Esophagus squamous epithelium (tissue), 5 donors: ENCODE measurements around the gene NUP50. TPM values are rescaled to one million over a fixed set of nuclear protein-coding genes. Genes with fewer than 3 reads are reported as not detected.

Experiments used
- DNase-seq: peaks from one replicate; lab custom pipeline; 2025; lab: John Stamatoyannopoulos, UW
- H3K27ac ChIP-seq, 4 donors: fragments of 200-600 bp; sonication (generic); one replicate each; pipeline ENCODE4 v1.5.1; 2016 to 2019; ENCODE audit warnings: mild to moderate bottlenecking in 1 of 4
- H3K27me3 ChIP-seq, 4 donors: fragments of 200-600 bp; sonication (generic); 1 replicate in 3 of 4; 2 replicates in 1 of 4; pipeline versions ENCODE4 v1.5.1 to v1.6.0; 2017 to 2021; ENCODE audit warnings: antibody characterized with exemption in 1 of 4
- H3K36me3 ChIP-seq, 3 donors: fragments of 200-600 bp; sonication (generic); one replicate each; pipeline ENCODE4 v1.5.1; 2016 to 2019
- H3K4me1 ChIP-seq, 3 donors: fragments of 200-600 bp; sonication (generic); one replicate each; pipeline ENCODE4 v1.5.1; 2017 to 2019
- H3K4me3 ChIP-seq, 4 donors: fragments of 200-600 bp; sonication (generic); 1 replicate in 3 of 4; 2 replicates in 1 of 4; pipeline ENCODE4 v1.5.1; 2016 to 2019; ENCODE audit warnings: mild to moderate bottlenecking in 2 of 4, moderate library complexity in 1 of 4
- H3K9me3 ChIP-seq, 3 donors: fragments of 200-600 bp; sonication (generic); one replicate each; pipeline ENCODE4 v1.5.1; 2016 to 2019
- CTCF ChIP-seq, 6 experiments: fragments of 450-650 bp in 4 of 6; fragments of 200-600 bp in 2 of 6; sonication (generic) in 2 of 6; IDR thresholded peaks; one replicate each; pipeline ENCODE4 v1.5.1; 2016 to 2019; ENCODE audit warnings: antibody characterized with exemption in 6 of 6, mild to moderate bottlenecking in 4 of 6, moderate library complexity in 4 of 6
- POLR2A ChIP-seq, 4 donors: fragments of 450-650 bp; IDR thresholded peaks; one replicate each; pipeline ENCODE4 v1.6.1; 2017; ENCODE audit warnings: antibody characterized with exemption in 4 of 4, mild to moderate bottlenecking in 4 of 4, moderate library complexity in 3 of 4
- WGBS, 2 donors: methylation state at CpG; one replicate each; pipeline ENCODE4 v1.1.5; 2018; 5-methylcytosine and 5-hydroxymethylcytosine counted together
- intact Hi-C: fragments of 100-400 bp; cut with DNase I; formaldehyde crosslinking; loops from one replicate; pipeline ENCODE4 v1.15.0; 2022
- total RNA-seq, 4 donors: library from RNA; depleted of rRNA; stranded (reverse); fragments of >200 nt; gene quantifications; one replicate each; pipeline ENCODE4 v1.1.0, GENCODE V29; 2016
- donor health status: DM: yes; HTN: yes; CAD: no.

The NUP50 gene
- total RNA-seq, 4 donors from 2014 or later, result 53.7 to 96.4 (median 59.9) TPM

GRCh38 chr22:45207981-45208664 is 44.4 kb downstream of the NUP50 start:
- no peak for TF ChIP-seq CTCF (IDR thresholded peaks at IDR 0.05)
- no peak for TF ChIP-seq POLR2A (IDR thresholded peaks at IDR 0.05)
- peaks cover 0 to 58% (median 19%) of the 10 kb centered on the region in 3 donors for H3K36me3 ChIP-seq
- H3K9me3 ChIP-seq, result no peaks in the 10 kb centered on the region
- peaks cover 20 to 57% (median 38%) of the 10 kb centered on the region in 3 donors for H3K4me1 ChIP-seq
- no peak overlapping the region for H3K4me3 ChIP-seq
- no peak for DNase-seq
- 66 to 72% methylated on average over 11 to 18 of the region's 24 CpGs for WGBS, 2 donors
- H3K27me3 ChIP-seq, result no peaks in the 10 kb centered on the region
- intact Hi-C loops, result no loop called here
- H3K27ac ChIP-seq, result peak overlapping the region in 1 of 4 donors; percentile 5

GRCh38 chr22:45208696-45208992 is 44.9 kb downstream of the NUP50 start:
- intact Hi-C loops, result no loop called here
- no peaks in the 10 kb centered on the region for H3K27me3 ChIP-seq
- peaks cover 24 to 62% (median 43%) of the 10 kb centered on the region in 3 donors for H3K4me1 ChIP-seq
- no peak for TF ChIP-seq POLR2A (IDR thresholded peaks at IDR 0.05)
- TF ChIP-seq CTCF (IDR thresholded peaks at IDR 0.05), result no peak
- WGBS, 2 donors, result 65 to 71% methylated on average over 6 to 10 of the region's 10 CpGs
- no peaks in the 10 kb centered on the region for H3K9me3 ChIP-seq
- no peak overlapping the region for H3K4me3 ChIP-seq
- peak overlapping the region in 1 of 4 donors; percentile 5 for H3K27ac ChIP-seq
- DNase-seq, result no peak
- H3K36me3 ChIP-seq, result peaks cover 0 to 53% (median 14%) of the 10 kb centered on the region in 3 donors

GRCh38 chr22:45208993-45209838 is 45.5 kb downstream of the NUP50 start:
- no peak for DNase-seq
- Histone ChIP-seq H3K27me3 (no peaks in the 10 kb centered on the region), H3K4me3 (no peak overlapping the region), H3K9me3 (no peaks in the 10 kb centered on the region), H3K36me3 (peaks cover 0 to 47% (median 14%) of the 10 kb centered on the region in 3 donors), H3K4me1 (peaks cover 24 to 66% (median 45%) of the 10 kb centered on the region in 3 donors), H3K27ac (peak overlapping the region in 2 of 4 donors; percentile 5 to 32)
- intact Hi-C loops, result no loop called here
- 65 to 66% methylated on average over 11 of the region's 29 CpGs for WGBS, 2 donors
- TF ChIP-seq CTCF (IDR thresholded peaks at IDR 0.05) (peak in 5 of 6 experiments; percentile 23 to 66 (median 57)), POLR2A (IDR thresholded peaks at IDR 0.05) (no peak)

- Histone ChIP-seq H3K4me1 (peaks cover 24 to 66% (median 45%) of the 10 kb centered on the region in 3 donors), H3K9me3 (no peaks in the 10 kb centered on the region), H3K4me3 (no peak overlapping the region), H3K27ac (peak overlapping the region in 1 of 4 donors; percentile 5), H3K36me3 (peaks cover 0 to 38% (median 6%) of the 10 kb centered on the region in 3 donors), H3K27me3 (no peaks in the 10 kb centered on the region)
- no peak for DNase-seq
- no peak for TF ChIP-seq CTCF (IDR thresholded peaks at IDR 0.05)
- TF ChIP-seq POLR2A (IDR thresholded peaks at IDR 0.05), result no peak
- intact Hi-C loops, result no loop called here
- WGBS, 2 donors, result no CpG with 5 or more reads among the region's 7 CpGs
These were observed 46.4 kb downstream of the NUP50 start for GRCh38 chr22:45210174-45210573.

- 76 to 85% methylated on average over 7 to 11 of the region's 11 CpGs for WGBS, 2 donors
- peaks cover 0 to 34% (median 2%) of the 10 kb centered on the region in 3 donors for H3K36me3 ChIP-seq
- intact Hi-C loops, result no loop called here
These were observed 46.9 kb downstream of the NUP50 start for GRCh38 chr22:45210577-45210976.

More at GRCh38 chr22:45210577-45210976, 46.9 kb downstream of the NUP50 start:
- Histone ChIP-seq H3K4me3 (peak overlapping the region in 1 of 4 donors; percentile 54), H3K27ac (peak overlapping the region in 1 of 4 donors; percentile 46), H3K9me3 (no peaks in the 10 kb centered on the region), H3K4me1 (peaks cover 24 to 66% (median 45%) of the 10 kb centered on the region in 3 donors), H3K27me3 (no peaks in the 10 kb centered on the region)
- no peak for DNase-seq
- TF ChIP-seq POLR2A (IDR thresholded peaks at IDR 0.05), result no peak
- no peak for TF ChIP-seq CTCF (IDR thresholded peaks at IDR 0.05)
